A549 (cell line): Measurements from ENCODE around the gene FAM227A. TPM values are rescaled to one million over a fixed set of nuclear protein-coding genes. Genes with fewer than 3 reads are reported as not detected.

ENCODE experiments used
- ATAC-seq, 2 experiments: fragments of 200-7000 bp in 1 of 2; fragments of >200 bp in 1 of 2; cut with Nextera tagmentation in 1 of 2; cut with Tn5 transposase in 1 of 2; 3 replicates each; pipeline versions ENCODE4 v1.8.0 to v1.9.1; 2018 to 2020; ENCODE audit warnings: mild to moderate bottlenecking in 1 of 2, moderate library complexity in 1 of 2
- CTCF ChIA-PET: fragments of 300-600 bp; sonication (Branson Sonifier 250); formaldehyde crosslinking; extraction: SDS; loops from one replicate; lab custom pipeline; 2021; ENCODE audit warnings: antibody characterized with exemption, inconsistent platforms; lab: Yijun Ruan, JAX
- POLR2A ChIA-PET: fragments of 350-600 bp; formaldehyde crosslinking; extraction: SDS; loops from one replicate; lab custom pipeline; 2021; ENCODE audit warnings: antibody characterized with exemption, inconsistent platforms; lab: Yijun Ruan, JAX
- DNase-seq, 2 experiments: peaks; one replicate each; pipeline versions ENCODE4 v3.0.0 to v3.0.0-alpha.2; 2011 to 2016; ENCODE audit warnings: low read depth in 1 of 2, low spot score in 1 of 2
- FAIRE-seq: peaks from 2 replicates; lab custom pipeline; 2011; peaks lifted over from hg19 to GRCh38; lab: Jason Lieb, UNC
- H3K27ac ChIP-seq, 2 experiments: fragments of >200 bp; sonication (Bioruptor Twin); formaldehyde crosslinking; 3 replicates each; pipeline ENCODE4 v1.5.1; 2016 to 2017
- H3K4me1 ChIP-seq: fragments of >200 bp; sonication (Bioruptor Twin); formaldehyde crosslinking; 3 replicates; pipeline ENCODE4 v1.6.1; 2016
- H3K4me2 ChIP-seq: fragments of >200 bp; sonication (Bioruptor Twin); formaldehyde crosslinking; 3 replicates; pipeline ENCODE4 v1.6.1; 2016
- H3K4me3 ChIP-seq: fragments of >200 bp; sonication (Bioruptor Twin); formaldehyde crosslinking; 3 replicates; pipeline ENCODE4 v1.5.1; 2016
- H3K9me3 ChIP-seq: fragments of >200 bp; sonication (Bioruptor Twin); formaldehyde crosslinking; 3 replicates; pipeline ENCODE4 v1.6.1; 2016
- CBX2 ChIP-seq: fragments of 200-600 bp; sonication (generic); IDR thresholded peaks from 2 replicates; pipeline ENCODE4 v1.6.1; 2016; ENCODE audit warnings: low read depth, mild to moderate bottlenecking, borderline replicate concordance
- CEBPB ChIP-seq, 2 experiments: fragments of >200 bp in 1 of 2; sonication (Bioruptor Twin) in 1 of 2; formaldehyde crosslinking in 1 of 2; IDR thresholded peaks; 2 replicates each; pipeline ENCODE4 v1.6.1; 2012 to 2016
- CHD4 ChIP-seq: fragments of 200-600 bp; sonication (generic); IDR thresholded peaks from 2 replicates; pipeline ENCODE4 v1.6.1; 2016; ENCODE audit warnings: antibody characterized with exemption, mild to moderate bottlenecking, borderline replicate concordance
- EHF ChIP-seq: fragments of 250-450 bp; sonication (Bioruptor Pico); IDR thresholded peaks from 2 replicates; pipeline ENCODE4 v1.5.0; 2020; ENCODE audit warnings: mild to moderate bottlenecking
- EHMT2 ChIP-seq: fragments of 200-600 bp; sonication (generic); IDR thresholded peaks from 2 replicates; pipeline ENCODE4 v1.6.1; 2016; ENCODE audit warnings: antibody characterized with exemption, low read depth, mild to moderate bottlenecking, moderate library complexity
- ESRRA ChIP-seq: fragments of 150-350 bp; IDR thresholded peaks from 2 replicates; pipeline ENCODE4 v1.6.1; 2014; ENCODE audit warnings: mild to moderate bottlenecking, low read length, borderline replicate concordance
- FOSB ChIP-seq: fragments of 250-450 bp; sonication (Bioruptor Pico); IDR thresholded peaks from 2 replicates; pipeline ENCODE4 v1.5.0; 2020; ENCODE audit warnings: mild to moderate bottlenecking, moderate library complexity
- GATA3 ChIP-seq: IDR thresholded peaks from 2 replicates; pipeline ENCODE4 v1.6.1; 2012; ENCODE audit warnings: borderline replicate concordance
- HDAC2 ChIP-seq: fragments of 200-600 bp; sonication (generic); IDR thresholded peaks from 2 replicates; pipeline ENCODE4 v1.6.1; 2016
- HOXA7 ChIP-seq: fragments of 250-450 bp; sonication (Bioruptor Pico); IDR thresholded peaks from 2 replicates; pipeline ENCODE4 v1.5.0; 2020; ENCODE audit warnings: mild to moderate bottlenecking, moderate library complexity
- HOXB13 ChIP-seq: fragments of 250-450 bp; sonication (Bioruptor Pico); IDR thresholded peaks from 2 replicates; pipeline ENCODE4 v1.5.0; 2020; ENCODE audit warnings: low read depth, mild to moderate bottlenecking, moderate library complexity
- HOXB5 ChIP-seq: fragments of 250-450 bp; sonication (Bioruptor Pico); IDR thresholded peaks from 2 replicates; pipeline ENCODE4 v1.5.0; 2020; ENCODE audit warnings: mild to moderate bottlenecking, moderate library complexity
- JUNB ChIP-seq: fragments of >200 bp; sonication (Bioruptor Twin); formaldehyde crosslinking; IDR thresholded peaks from 2 replicates; pipeline ENCODE4 v1.6.1; 2016
- KDM5A ChIP-seq: fragments of 200-600 bp; sonication (generic); IDR thresholded peaks from 2 replicates; pipeline ENCODE4 v1.6.1; 2016; ENCODE audit warnings: antibody characterized with exemption, mild to moderate bottlenecking
- MAZ ChIP-seq: fragments of 150-350 bp; IDR thresholded peaks from 2 replicates; pipeline ENCODE4 v1.6.1; 2014; ENCODE audit warnings: antibody characterized with exemption, low read depth, low read length, borderline replicate concordance
- NFE2L2 ChIP-seq: fragments of 150-350 bp; conservative IDR thresholded peaks from 2 replicates; pipeline ENCODE4 v1.6.1; 2014; ENCODE audit warnings: low read length
- NPAS2 ChIP-seq: fragments of 250-450 bp; sonication (Bioruptor Pico); IDR thresholded peaks from 2 replicates; pipeline ENCODE4 v1.8.0; 2022; ENCODE audit warnings: mild to moderate bottlenecking, moderate library complexity, borderline replicate concordance
- NR3C1 ChIP-seq: fragments of >200 bp; sonication (Bioruptor Twin); formaldehyde crosslinking; IDR thresholded peaks from 3 replicates; pipeline ENCODE4 v1.6.1; 2017
- PHF8 ChIP-seq: fragments of 200-600 bp; sonication (generic); IDR thresholded peaks from 2 replicates; pipeline ENCODE4 v1.6.1; 2016; ENCODE audit warnings: low read depth, mild to moderate bottlenecking, antibody characterized with exemption, moderate library complexity, borderline replicate concordance
- POLR2A ChIP-seq: IDR thresholded peaks from 2 replicates; pipeline ENCODE4 v1.6.1; 2012; ENCODE audit warnings: mild to moderate bottlenecking, low read length
- SMC3 ChIP-seq: fragments of >200 bp; sonication (Bioruptor Twin); formaldehyde crosslinking; IDR thresholded peaks from 3 replicates; pipeline ENCODE4 v1.6.1; 2018; ENCODE audit warnings: inconsistent platforms
- WGBS: methylation state at CpG from one replicate; pipeline ENCODE4 v1.1.6; 2017; ENCODE audit errors: missing lambda C conversion rate; 5-methylcytosine and 5-hydroxymethylcytosine counted together
- polyA plus RNA-seq, 4 experiments: library from polyadenylated mRNA; depleted of rRNA in 3 of 4; stranded (reverse); fragments of >200 nt; fragmentation: RNase III in 1 of 4; extraction: RNeasy Plus Mini Kit Qiagen cat#74134 plus additional on column Dnase treatment in 1 of 4; gene quantifications; 2 replicates in 3 of 4; 3 replicates in 1 of 4; pipeline ENCODE4 v1.2.3, GENCODE V29; 2011 to 2017
- TF ChIP-seq, protein P1 (sequence below): fragments of 200-600 bp; sonication (generic); IDR thresholded peaks from 2 replicates; pipeline ENCODE4 v1.6.1; 2016; ENCODE audit warnings: antibody characterized with exemption, mild to moderate bottlenecking, moderate library complexity
- TF ChIP-seq, protein P2 (sequence below): IDR thresholded peaks from 2 replicates; pipeline ENCODE4 v1.6.1; 2012; ENCODE audit warnings: low read depth, borderline replicate concordance
- TF ChIP-seq, protein P3 (sequence below): fragments of 450-650 bp; IDR thresholded peaks from 2 replicates; pipeline ENCODE4 v1.6.1; 2014; ENCODE audit warnings: antibody characterized with exemption
- TF ChIP-seq, protein P4 (sequence below): fragments of >200 bp; sonication (Bioruptor Twin); formaldehyde crosslinking; IDR thresholded peaks from 3 replicates; pipeline ENCODE4 v1.6.1; 2016
- TF ChIP-seq, protein P5 (sequence below): IDR thresholded peaks from 2 replicates; pipeline ENCODE4 v1.6.1; 2012

The FAM227A gene
- polyA plus RNA-seq, 2 of the 4 experiments (the other 2 are of a cell fraction) = 1.4 to 3.5 TPM

DNA sequence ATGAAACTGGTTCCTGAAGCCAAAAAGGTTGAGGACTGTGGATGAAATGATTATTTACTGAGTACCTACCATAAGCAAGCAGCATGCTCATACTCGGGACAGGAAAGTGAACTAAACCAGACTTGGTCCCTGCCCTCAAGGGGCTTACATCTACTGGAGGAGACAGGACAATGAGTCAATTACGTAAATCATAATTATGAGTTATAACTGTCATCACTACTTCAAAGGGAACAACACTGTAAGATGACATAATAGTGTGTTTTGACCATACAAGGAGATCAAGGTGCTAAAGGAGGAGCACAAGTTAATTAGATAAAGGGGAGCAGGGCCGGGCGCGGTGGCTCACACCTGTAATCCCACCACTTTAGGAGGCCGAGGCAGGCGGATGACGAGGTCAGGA, 2.5 kb downstream of the FAM227A start:
- 99% methylated on average over 8 of the region's 8 CpGs for WGBS
- Histone ChIP-seq H3K4me1 (peaks cover 7% of the 10 kb centered on the region; the same call in 2 of the 3 replicates), H3K27ac (no peak overlapping the region), H3K9me3 (no peaks in the 10 kb centered on the region), H3K4me2 (no peak overlapping the region), H3K4me3 (no peak overlapping the region)
- DNase-seq = no peak
- ChIA-PET POLR2A (no interaction called here), CTCF (no interaction called here)
- ATAC-seq = no peak
- TF ChIP-seq SMC3 (no peak), EHMT2 (no peak), ESRRA (no peak), EHF (CRISPR knock-in tag) (no peak), PHF8 (no peak), JUNB (no peak), CBX2 (no peak), POLR2A (no peak), CEBPB (IDR thresholded peaks at IDR 0.05) (no peak), NFE2L2 (no peak), CHD4 (no peak), NPAS2 (CRISPR knock-in tag) (no peak)
- TF ChIP-seq, protein P1, sequence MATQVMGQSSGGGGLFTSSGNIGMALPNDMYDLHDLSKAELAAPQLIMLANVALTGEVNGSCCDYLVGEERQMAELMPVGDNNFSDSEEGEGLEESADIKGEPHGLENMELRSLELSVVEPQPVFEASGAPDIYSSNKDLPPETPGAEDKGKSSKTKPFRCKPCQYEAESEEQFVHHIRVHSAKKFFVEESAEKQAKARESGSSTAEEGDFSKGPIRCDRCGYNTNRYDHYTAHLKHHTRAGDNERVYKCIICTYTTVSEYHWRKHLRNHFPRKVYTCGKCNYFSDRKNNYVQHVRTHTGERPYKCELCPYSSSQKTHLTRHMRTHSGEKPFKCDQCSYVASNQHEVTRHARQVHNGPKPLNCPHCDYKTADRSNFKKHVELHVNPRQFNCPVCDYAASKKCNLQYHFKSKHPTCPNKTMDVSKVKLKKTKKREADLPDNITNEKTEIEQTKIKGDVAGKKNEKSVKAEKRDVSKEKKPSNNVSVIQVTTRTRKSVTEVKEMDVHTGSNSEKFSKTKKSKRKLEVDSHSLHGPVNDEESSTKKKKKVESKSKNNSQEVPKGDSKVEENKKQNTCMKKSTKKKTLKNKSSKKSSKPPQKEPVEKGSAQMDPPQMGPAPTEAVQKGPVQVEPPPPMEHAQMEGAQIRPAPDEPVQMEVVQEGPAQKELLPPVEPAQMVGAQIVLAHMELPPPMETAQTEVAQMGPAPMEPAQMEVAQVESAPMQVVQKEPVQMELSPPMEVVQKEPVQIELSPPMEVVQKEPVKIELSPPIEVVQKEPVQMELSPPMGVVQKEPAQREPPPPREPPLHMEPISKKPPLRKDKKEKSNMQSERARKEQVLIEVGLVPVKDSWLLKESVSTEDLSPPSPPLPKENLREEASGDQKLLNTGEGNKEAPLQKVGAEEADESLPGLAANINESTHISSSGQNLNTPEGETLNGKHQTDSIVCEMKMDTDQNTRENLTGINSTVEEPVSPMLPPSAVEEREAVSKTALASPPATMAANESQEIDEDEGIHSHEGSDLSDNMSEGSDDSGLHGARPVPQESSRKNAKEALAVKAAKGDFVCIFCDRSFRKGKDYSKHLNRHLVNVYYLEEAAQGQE = no peak
- TF ChIP-seq, protein P2, sequence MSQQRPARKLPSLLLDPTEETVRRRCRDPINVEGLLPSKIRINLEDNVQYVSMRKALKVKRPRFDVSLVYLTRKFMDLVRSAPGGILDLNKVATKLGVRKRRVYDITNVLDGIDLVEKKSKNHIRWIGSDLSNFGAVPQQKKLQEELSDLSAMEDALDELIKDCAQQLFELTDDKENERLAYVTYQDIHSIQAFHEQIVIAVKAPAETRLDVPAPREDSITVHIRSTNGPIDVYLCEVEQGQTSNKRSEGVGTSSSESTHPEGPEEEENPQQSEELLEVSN = no peak
- FAIRE-seq = no peak

DNA sequence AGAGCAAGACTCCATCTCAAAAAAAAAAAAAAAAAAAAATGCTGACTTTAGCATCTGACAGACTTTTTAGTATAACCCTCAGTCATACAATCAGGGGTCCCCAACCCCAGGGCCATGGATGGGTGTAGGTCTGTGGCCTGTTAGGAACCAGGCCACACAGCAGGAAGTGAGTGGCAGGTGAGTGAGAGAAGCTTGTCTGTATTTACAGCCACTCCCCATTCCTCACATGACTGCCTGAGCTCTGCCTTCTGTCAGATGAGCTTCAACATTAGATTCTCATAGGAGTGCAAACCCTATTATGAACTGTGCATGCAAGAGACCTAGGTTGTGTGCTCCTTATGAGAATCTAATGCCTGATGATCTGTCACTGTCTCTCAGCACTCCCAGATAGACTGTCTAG, 3.3 kb downstream of the FAM227A start:
- peaks cover 6% of the 10 kb centered on the region; the same call in 2 of the 3 replicates for H3K4me1 ChIP-seq
- no peak overlapping the region for H3K4me3 ChIP-seq
- H3K27ac ChIP-seq = no peak overlapping the region
- no peaks in the 10 kb centered on the region for H3K9me3 ChIP-seq
- DNase-seq = no peak
- no peak for ATAC-seq
- no peak for FAIRE-seq
- H3K4me2 ChIP-seq = no peak overlapping the region
- CTCF ChIA-PET = no interaction called here
- POLR2A ChIA-PET = no interaction called here
- TF ChIP-seq GATA3 (no peak), CBX2 (no peak), KDM5A (no peak), PHF8 (no peak), HOXB13 (CRISPR knock-in tag) (no peak), CHD4 (no peak), HOXB5 (CRISPR knock-in tag) (no peak), EHF (CRISPR knock-in tag) (no peak), SMC3 (no peak), CEBPB (IDR thresholded peaks at IDR 0.05) (no peak), NR3C1 (no peak), HDAC2 (no peak), FOSB (no peak), MAZ (no peak), HOXA7 (no peak)
- TF ChIP-seq, protein P3, sequence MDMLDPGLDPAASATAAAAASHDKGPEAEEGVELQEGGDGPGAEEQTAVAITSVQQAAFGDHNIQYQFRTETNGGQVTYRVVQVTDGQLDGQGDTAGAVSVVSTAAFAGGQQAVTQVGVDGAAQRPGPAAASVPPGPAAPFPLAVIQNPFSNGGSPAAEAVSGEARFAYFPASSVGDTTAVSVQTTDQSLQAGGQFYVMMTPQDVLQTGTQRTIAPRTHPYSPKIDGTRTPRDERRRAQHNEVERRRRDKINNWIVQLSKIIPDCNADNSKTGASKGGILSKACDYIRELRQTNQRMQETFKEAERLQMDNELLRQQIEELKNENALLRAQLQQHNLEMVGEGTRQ = no peak
- TF ChIP-seq, protein P4, sequence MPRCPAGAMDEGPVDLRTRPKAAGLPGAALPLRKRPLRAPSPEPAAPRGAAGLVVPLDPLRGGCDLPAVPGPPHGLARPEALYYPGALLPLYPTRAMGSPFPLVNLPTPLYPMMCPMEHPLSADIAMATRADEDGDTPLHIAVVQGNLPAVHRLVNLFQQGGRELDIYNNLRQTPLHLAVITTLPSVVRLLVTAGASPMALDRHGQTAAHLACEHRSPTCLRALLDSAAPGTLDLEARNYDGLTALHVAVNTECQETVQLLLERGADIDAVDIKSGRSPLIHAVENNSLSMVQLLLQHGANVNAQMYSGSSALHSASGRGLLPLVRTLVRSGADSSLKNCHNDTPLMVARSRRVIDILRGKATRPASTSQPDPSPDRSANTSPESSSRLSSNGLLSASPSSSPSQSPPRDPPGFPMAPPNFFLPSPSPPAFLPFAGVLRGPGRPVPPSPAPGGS = no peak
- TF ChIP-seq, protein P5, sequence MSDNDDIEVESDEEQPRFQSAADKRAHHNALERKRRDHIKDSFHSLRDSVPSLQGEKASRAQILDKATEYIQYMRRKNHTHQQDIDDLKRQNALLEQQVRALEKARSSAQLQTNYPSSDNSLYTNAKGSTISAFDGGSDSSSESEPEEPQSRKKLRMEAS = no peak
- TF ChIP-seq, protein P1 = no peak
- TF ChIP-seq, all 56 proteins: peak for 0
